ENCODE measurements around the gene LSMEM2.
"Not testable (repeated sequence)": the region's sequence is repeated elsewhere in the genome, so short reads cannot be mapped to it uniquely, and the experiment has no call there.

The LSMEM2 gene

DNA sequence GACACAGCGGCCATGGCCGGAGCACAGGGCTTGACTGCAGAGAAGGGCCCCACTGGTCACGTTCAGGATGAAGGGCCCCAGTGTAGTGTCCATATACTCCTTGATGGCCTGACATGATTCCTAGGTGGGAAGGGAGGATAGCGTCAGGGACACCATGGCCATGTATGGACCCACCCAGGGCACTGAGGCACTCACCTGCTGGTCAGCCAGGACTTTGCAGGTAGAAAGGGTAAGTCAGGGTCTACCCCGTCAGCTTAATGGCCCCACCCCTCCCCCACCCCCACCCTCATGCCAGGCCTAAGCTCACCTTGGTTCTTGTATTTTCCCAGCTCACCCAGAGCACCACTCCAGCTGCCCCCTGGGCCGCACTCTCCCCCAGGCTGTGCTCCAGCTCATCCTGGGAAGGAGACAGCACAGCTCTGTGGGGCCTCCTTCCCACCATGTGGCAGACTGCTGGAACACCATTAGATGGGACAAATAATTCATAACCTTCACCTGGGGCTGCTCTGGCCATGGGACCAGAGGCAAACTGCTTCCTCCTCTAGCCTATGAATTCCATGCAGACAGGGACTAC, 21.9 kb downstream of the LSMEM2 start:
- DNase-seq = no peak

DNA sequence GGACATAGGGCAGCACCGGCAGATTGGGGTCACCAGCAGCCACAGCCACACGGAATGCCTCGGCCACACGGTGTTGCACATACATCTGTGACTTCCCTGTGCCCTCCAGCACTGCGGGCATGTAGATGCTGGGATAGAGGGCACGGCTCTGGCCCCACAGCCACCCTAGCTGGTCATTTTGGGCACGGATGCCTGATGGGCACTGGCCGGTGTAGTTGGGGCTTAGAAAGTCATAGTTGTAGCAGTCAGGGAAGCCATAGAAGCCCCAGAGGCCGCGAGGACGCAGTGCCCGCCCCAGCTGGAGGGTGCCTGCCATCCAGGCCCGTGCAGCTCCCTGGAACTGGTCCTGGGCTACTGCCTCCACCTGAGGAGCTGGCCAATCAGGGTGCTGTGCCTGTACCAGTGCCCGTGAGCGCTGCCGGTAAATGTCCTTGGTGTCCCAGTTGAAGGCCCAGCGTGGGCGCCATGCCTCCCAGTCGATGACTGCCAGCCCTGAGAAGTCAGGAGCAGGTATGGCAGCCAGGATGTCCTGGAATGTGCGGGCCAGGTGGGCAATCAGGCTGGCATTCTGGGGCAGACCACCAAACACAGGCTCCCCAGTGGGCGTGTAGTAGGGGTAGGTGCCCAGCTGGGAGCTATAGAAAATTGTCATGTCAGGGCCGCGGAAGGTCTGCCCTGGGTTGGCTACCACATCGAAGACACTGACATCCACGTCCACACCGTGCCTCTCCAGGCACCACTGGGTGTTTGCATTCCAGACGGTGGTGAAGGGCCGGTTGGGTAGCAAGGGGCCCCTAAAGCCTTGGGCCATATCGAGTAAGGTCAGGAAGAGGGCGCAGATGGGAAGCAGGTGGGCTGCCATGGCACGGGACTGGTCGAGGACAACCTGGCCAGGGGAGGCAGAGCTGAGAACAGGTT, 23.5 kb downstream of the LSMEM2 start:
- no peak for DNase-seq

DNA sequence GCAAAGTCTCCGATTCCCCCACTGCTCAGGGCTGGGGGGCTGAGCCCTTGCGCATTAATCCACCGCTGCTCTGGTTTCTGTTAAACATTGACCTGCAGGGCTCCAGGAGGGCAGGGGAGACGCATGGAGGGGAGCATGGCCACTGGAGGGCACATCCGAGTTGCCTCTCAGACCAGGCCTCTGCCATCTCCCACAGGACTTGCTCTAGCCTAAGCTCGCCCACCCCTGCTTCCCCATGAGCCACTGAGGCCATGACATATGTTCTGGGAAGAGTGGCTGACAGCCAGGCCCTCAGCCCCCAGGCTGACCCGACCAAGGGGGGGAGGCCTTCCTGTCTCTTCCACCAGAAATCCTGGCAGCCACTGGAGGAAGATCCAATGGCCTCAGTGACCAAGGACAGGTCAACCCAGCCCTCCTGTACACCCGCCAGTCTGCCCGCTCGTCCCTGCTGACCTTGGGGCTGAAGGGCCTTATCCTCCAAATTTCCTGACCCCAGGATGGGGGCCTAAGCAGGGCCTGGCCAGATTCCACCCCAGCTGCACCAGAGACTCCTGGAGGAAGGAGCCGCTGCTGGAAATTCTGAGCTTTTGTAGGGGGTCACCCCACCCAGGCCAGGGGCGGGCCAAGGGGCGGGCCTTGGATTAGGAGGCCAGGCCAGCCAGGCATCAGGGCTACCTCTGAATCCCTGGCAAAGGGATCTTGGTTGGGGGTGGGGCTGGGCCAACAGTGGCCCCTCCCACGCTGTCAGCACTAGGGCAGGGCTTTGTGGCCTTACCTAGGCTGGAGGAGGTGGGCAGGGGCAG, 24.3 kb downstream of the LSMEM2 start, which contains the start of gene HYAL1:
TSS of gene HYAL1 (minus strand) at position 562 of the 803 bp plus-strand sequence. CDS start 618 bp downstream, outside the sequence.
- DNase-seq = no peak

DNA sequence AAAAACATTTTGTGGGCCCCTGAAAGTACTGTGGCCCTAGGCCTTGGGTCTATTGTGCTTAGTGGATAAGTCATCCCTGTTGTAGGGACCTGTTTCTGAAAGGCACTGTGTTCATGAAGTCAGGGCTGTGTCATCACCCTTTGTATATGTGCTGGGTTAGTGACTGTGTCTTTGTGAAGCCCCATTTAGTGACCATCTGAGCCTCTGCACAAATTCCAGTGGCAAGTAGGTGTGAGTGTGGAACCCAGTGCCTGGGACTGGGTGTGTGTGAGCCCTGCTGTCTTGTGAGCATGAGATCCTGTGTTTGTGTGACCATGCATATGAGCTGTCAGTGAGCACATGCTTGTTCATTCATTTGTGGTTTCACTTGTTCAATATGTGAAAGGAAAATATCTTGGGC, 25.7 kb downstream of the LSMEM2 start:
- DNase-seq = no peak

DNA sequence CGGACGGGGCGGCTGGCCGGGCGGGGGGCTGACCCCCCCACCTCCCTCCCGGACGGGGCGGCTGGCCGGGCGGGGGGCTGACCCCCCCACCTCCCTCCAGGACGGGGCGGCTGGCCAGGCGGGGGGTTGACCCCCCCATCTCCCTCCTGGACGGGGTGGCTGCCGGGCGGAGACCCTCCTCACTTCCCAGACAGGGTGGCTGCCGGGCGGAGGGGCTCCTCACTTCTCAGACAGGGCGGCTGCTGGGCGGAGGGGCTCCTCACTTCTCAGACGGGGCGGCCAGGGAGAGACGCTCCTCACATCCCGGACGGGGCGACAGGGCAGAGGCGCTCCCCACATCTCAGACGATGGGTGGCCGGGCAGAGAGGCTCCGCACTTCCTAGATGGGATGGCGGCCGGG, 33.2 kb downstream of the LSMEM2 start:
- DNase-seq = not testable (repeated sequence)

DNA sequence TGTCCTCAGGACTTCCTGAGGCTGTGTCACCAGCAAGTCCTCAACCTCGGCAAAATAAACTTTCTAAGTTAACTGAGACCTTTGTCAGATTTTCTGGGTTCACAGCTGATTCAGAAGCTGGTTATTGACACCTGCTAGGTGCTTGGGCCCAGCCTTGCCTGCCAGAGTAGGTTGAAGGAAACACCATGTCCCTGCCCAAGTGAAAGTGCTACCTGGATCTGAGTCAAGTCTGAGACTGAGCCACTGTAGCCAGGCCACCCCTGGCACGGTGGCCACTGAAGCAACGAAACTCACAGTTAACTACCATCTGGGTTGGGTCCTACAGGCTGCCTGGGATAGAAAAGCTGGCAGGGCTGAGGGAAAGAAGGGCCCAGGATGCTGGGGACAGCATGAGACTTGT, 35.5 kb downstream of the LSMEM2 start:
- DNase-seq = no peak

DNA sequence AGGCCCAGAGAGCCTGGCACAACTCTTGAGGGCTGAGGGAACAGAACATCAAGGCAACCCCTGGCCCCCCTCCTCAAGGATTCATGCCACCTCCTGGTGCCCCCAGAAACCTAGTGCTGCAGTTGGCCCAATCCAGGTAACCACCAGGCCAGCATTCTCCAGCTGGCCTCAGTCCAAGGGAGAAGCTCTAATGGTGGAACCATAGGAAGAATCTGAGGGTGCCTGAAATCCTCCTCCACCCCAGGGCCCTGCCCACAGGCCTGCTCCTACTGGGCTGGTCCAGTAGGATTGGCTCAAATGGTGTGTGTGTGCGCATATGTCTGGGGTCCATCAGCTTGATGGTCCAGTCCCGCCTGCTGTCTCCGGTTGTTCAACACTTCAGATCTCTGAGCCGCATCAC, 35.9 kb downstream of the LSMEM2 start:
- DNase-seq = no peak

DNA sequence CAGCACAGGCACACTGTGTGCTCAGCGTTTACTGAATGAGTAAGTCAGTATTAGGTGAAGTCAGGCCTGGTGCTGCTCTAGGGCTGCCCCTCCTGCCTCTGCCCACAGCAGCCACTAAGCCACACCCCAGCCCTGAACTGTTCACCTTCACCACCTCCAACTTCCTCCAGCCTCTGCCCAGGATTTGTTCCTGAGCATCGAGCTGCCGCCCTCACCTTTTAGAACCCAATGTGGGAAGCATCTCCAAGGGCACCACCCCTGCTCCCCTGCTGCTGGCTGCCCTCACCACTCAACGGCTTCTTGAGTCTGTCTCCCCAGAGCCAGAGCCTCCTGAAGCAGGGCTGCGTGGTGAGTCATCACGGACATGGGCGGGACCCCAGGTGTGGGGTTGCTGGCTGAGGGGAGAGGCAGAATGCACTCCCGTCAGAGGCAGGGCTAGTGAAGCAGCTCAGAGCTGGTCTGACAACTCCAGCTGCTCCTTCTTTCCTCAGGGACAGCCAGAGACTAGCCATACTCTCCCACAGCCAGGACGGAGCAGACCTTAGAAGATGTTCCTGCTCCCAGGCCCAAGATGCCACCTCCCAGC, 37.9 kb downstream of the LSMEM2 start:
- DNase-seq = peak; percentile 80

DNA sequence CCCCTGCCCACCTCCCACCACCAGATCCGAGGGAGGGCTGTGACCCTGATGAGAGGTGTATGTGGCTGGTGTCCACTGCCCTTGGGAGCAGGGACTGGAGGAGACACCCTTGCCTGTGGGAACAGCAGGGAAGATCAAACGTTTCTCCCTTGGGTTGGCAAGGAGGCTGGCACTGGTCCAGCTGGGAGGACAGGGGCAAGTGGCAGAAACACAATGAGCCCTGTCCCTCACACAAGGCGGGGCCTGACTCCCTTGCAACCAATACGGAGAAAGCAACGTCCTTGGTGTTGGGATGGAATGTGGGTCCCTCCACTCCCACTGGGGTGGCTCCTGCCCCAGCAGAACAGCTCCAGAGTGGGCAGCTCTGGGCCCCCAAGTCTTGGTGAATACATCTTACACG, 38.4 kb downstream of the LSMEM2 start:
- no peak for DNase-seq

DNA sequence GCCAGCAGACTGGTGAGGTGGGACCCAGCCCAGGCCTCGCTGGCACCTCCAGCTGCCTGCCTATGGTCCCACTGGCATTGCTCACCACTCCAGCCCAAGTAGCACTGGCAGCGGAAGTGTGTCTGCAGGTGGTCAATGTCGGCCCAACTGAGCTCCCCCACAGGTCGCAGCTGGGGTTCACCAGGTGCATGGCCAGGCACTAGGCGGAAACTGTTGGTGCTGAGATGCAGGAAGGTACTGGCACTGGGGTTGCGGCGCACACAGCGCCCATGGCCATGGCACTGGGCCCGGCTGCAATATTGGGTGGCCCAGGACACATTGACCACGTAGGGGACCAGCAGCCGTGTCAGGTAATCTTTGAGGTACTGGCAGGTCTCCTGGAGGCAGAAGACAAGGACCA, 39.3 kb downstream of the LSMEM2 start:
- no peak for DNase-seq

DNA sequence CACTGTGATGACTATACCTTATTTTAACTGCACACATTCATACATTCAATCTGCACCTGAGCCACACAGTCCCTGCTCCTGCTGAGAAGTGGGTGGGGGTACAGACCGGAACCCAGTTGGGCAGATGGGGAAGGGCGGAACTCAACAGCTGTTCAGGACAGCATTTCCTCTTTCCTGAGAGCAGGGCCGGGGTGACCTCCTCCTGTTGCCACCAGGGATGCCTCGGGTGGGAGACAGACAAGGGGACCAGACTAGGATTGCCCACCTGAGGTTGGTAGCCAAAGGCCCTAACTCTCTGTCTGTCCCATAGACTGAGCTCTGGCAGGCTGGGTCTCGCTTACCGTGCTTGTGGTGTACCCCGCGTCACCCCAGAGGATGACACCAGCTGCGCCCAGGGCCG, 39.7 kb downstream of the LSMEM2 start:
- no peak for DNase-seq

DNA sequence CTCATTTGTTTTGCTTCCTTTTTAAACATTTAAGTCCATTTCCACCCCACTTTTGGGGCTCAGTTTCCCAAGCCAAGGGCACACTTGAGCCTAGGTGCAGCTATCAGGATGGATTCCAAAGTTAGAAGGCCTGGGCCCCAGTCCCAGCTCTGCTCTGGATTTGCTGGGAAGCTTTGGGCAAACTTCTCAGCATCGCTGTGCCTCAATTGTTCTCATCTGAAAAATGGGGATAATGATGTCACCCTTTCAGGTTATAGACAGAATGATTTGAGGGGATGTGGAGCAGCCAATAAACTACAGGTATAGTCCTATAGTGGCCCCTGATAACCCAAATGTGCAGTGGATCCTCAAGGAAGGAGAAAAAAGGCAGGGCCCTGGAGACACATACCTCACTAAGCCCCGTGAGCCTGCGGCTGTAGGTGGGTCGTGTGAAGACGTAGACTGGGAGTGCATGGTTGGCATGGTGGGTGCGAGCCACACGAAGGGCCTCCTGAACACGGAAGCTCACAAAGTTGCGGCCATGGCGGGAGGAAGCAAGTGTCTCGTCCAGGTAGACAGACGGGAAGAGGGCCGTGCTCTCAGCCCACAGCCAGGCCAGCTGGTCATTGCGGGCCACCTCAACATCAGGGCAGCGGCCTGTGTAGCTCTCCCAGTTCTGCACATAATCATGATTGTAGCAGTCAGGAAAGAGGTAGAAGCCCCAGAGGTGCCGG, 40.5 kb downstream of the LSMEM2 start:
- no peak for DNase-seq

DNA sequence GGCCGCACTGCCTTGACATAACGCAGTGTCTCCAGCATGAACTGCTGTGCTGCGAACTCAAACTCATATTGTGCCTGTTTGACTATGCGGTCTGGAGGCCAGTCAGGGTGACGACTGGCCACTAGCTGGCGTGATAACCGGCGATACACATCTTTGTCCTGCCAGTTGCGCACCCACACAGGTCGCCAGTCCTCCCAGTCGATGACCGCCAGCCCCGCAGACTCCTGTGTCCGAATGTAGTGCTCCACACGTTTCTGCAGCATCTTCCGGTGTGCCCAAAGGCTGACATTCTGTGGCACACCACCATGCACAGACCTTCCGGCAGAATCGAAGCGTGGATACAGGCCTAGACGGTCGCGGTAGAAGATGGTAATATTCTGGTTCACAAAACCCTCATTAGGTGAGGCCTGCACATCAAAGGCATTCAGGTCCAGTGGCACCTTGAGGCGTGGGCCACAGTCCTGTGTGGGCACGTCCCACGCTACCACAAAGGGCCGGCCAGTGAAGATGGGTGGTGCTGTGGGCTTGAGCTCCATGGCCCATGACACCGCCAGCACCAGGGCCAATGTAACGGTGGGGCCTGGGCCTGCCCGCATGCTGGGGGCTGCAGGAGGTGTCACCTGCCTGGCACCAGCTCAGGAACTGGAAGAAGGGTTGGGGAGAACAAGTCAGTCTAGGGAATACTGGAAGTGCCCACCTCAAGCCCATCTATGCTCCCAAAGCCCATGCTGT, 41.2 kb downstream of the LSMEM2 start:
- DNase-seq = no peak

DNA sequence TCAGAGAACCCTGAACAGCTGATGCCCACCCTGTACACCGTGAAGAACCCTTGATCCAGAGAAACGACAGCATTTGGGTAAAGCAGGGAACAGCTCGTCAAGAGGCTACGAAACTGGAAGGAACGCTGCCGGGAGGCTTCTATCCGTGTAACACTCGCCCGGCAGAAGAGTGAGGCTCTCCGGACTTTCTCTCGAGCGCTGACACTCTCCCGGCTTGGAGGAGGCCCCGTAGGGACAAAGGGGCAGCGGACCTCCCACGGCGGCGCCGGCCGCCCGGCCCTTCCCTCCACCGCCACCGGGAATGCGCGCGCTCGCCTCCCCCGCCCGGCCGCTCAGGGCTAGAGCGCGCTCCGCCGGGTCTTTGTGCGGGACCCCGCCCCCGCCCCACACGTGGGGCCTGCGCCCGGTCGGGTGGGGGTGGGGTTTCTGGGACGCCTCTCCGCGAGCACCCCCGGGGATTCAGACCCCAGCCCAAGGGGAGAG, 42.0 kb downstream of the LSMEM2 start:
- peak; percentile 67 for DNase-seq

DNA sequence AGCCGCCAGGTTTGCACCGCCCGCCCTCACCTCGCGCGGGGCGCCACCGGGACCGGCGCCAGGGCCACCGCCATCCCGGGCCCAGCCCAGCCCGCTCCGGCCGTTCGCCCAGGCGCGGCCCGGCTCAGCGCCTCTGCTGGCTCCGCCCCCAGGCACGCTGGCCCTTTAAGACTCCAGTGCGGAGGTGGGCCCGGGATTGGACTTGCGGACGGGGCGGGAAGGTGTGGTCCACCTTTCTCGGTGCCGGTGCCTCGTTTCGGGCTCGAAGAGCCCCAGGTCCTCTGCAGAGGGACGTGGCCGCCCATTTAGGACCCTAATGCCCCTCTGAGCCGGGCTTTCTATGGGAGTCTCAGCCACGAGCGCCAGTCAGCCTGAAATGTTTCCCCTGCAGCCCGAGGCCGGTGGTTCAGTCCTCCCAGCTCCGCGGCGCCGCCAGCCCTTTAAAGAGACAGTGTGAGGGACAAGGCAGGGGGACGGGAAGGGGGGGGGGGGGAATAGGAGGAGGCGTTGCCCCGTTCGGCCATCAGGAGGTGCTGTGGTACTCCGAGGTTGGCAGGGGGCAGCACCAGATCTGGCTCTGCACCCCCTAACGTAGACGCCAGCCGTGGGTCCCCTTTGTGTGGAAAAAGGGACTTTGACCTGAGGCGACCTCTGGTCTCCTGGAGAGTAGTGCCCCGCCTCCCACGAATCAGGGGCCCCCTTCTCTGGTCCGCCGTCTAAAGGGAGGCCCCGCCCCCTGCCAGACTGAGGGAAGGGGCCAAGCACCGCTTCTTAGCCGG, 42.6 kb downstream of the LSMEM2 start:
- DNase-seq = peak; percentile 78

DNA sequence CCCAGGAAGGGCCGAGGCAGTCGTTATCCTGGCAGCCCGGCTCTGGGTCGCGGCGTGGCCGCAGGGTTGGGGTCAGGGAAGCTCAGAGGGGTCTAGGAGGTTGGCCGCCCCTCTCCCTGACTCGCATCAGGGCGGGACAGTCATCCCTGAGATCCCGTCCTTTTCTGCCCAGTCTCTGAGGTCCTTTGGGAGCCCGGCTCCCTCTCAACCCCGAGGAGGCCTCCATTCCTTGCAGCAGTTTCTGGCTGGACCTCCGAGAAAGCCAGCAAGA, 43.2 kb downstream of the LSMEM2 start:
- DNase-seq = no peak

DNA sequence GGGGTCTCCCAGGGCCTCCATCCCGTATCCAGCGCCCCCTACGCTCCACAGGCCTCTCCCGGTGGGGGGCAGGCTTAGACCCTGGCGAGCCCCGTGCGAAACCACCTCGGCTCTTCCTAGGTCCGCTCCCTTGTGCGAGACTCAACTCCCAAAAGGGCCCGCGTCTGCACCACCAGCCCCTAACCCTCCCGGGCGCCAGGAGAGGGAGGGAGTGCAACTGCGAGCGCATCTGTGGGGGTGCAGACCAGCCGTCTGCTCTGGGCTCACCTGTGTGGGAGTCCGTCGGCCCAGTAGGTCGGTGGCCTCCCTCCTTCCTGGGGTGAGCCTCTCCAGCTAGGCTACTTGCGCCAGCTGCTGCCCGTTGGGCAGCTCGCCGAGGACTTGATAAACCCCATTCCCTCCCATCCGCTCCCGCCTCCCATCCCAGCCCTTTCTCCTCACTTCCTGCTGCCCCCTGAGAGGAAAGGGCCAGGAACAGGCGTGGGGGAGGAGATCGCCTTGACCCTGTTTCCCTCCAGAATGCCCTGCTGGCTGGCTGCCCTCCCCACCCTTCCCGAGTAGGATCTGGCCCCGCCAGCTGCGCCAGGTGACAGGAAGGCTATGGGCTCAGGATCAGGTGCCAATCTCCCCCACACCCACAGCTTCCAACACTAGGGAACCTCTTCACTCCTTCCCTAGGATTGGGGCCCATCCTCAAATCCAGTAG, 43.7 kb downstream of the LSMEM2 start, which contains the start of gene HYAL2:
TSS of gene HYAL2 (minus strand) at position 360 of the 706 bp plus-strand sequence. CDS start 2,256 bp downstream, outside the sequence.
- DNase-seq = no peak

DNA sequence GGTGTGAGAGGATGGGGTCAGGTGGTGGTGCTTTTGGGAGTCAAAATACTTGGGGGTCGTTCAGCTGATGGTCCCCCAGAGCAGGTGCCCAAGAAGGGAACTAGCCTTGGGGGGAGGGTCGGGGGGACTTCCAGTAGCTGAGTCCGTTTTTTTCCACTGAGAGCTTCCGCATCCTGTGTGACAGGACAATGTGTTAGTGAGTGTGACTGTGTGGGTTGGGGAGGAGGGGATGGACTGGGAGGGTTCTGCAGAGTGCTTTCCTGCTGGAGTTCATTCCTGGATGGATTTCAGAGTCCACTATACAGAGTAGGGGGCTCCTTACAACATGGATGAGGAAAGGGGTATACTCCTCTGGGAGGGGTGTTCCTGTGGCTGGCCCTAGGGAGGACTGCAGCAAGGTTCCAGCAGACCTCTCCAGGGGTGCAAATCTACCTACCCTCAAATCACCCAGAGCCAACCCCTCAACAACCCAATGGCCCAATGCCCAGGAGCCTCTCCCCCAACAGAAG, 44.3 kb downstream of the LSMEM2 start:
- DNase-seq = no peak

DNA sequence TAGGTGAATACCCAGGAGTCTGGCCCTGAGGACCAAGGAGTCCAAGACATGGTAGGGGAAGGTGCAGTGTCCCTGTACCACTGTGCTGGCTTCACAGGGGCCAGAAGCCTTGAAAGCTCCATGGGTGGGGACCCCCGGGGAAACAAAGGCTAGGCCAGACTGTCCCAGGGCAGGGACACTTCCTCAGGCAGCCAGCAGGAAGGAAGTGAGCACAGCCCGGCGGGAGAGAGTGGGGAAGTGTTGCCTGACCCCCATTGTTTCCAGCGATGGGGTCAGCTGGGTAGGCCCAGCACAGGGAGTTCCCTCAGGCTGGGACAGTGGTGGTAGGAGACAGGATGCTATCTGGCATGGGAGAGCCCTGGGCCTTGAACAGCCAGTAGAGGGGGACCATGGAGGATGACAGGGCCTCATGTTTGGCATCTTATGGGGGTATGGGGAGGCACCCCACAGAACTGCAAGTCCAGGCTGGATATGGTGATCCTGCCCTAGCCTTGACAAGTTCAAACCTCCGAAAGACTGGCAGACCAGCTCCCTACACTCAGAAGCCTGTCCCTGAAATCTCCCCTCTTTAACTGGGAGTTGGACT, 44.8 kb downstream of the LSMEM2 start:
- no peak for DNase-seq
